ENCODE measurements around the gene NCOA5. TPM values are rescaled to one million over a fixed set of nuclear protein-coding genes. Genes with fewer than 3 reads are reported as not detected.

The NCOA5 gene
- total and polyA plus RNA-seq, 2 experiments from 2014 or later, result 8.4 to 22.8 TPM

DNA sequence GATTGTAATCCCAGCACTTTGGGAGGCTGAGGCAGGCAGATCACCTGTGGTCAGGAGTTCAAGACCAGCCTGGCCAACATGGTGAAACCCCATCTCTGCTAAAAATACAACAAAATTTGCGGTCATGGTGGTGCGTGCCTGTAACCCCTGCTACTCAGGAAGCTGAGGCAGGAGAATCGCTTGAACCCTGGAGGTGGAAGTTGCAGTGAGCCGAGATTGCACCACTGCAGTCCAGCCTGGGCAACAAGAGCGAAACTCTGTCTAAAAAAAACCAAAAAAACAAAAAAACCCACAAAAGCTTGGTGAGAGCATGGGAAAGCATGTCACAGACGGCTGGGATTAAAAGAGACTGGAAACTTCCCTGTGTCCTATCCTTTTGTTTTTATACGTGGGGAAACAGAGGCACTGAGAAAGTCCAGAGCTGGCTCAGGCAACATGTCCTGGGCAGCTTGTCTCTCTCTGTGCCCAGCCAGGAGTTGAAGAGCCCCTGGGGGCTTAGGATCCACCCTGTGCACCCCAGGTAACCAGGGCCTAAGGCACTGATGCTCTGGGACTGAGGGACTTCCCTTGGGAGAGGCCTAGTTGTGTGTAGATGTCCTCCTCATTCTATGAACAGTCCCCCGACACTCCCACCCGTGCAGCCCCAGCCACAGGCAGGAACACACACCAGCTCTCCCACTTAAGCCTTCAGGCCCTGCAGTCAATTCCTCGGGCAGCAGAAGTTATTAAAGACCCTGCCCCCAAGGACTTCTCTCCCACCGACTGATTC lies 44.3 kb upstream of the NCOA5 start:
- Histone ChIP-seq H3K4me1 (ENCODE audit: insufficient read depth) (peaks cover 4% of the 10 kb centered on the region; the same call in 1 of the 2 replicates), H3K27me3 (ENCODE audit: insufficient read depth) (peaks cover 11% of the 10 kb centered on the region; the same call in 1 of the 2 replicates), H3K36me3 (ENCODE audit: insufficient read depth) (no peaks in the 10 kb centered on the region), H3K4me2 (no peak overlapping the region), H3K9me2 (ENCODE audit: insufficient read depth) (no peaks in the 10 kb centered on the region), H3K79me2 (replicated peaks; ENCODE audit: insufficient read depth) (no peaks in the 10 kb centered on the region), H3F3A (replicated peaks; ENCODE audit: low read depth) (no peaks in the 10 kb centered on the region), H4K20me1 (replicated peaks; ENCODE audit: insufficient read depth) (no peaks in the 10 kb centered on the region; the same call in 1 of the 2 replicates), H2AFZ (no peak overlapping the region), H3K27ac (ENCODE audit: low read depth) (no peak overlapping the region), H3K4me3 (no peak overlapping the region)
- Mint-ChIP-seq H3K4me1 (peaks cover 19% of the 10 kb centered on the region), H3K4me3 (no peak overlapping the region), H3K27ac (no peak overlapping the region), H3K27me3 (ENCODE audit: insufficient read depth, low read depth, poor library complexity) (peaks cover 18% of the 10 kb centered on the region), H3K9me3 (no peaks in the 10 kb centered on the region), H3K36me3 (ENCODE audit: low read depth) (no peaks in the 10 kb centered on the region)
- no peak for TF ChIP-seq NANOG (IDR thresholded peaks at IDR 0.05; ENCODE audit: borderline replicate concordance)
- TF ChIP-seq EZH2 (IDR thresholded peaks at IDR 0.05; ENCODE audit: low read depth, unreplicated experiment), result no peak
- TF ChIP-seq, protein P1, sequence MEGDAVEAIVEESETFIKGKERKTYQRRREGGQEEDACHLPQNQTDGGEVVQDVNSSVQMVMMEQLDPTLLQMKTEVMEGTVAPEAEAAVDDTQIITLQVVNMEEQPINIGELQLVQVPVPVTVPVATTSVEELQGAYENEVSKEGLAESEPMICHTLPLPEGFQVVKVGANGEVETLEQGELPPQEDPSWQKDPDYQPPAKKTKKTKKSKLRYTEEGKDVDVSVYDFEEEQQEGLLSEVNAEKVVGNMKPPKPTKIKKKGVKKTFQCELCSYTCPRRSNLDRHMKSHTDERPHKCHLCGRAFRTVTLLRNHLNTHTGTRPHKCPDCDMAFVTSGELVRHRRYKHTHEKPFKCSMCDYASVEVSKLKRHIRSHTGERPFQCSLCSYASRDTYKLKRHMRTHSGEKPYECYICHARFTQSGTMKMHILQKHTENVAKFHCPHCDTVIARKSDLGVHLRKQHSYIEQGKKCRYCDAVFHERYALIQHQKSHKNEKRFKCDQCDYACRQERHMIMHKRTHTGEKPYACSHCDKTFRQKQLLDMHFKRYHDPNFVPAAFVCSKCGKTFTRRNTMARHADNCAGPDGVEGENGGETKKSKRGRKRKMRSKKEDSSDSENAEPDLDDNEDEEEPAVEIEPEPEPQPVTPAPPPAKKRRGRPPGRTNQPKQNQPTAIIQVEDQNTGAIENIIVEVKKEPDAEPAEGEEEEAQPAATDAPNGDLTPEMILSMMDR (conservative IDR thresholded peaks at IDR 0.05; ENCODE audit: low read depth in 2 of 2), result no peak
- no peak for TF ChIP-seq ZNF331 (CRISPR knock-in tag; IDR thresholded peaks at IDR 0.05; ENCODE audit: low read depth)
- TF ChIP-seq, protein P2, sequence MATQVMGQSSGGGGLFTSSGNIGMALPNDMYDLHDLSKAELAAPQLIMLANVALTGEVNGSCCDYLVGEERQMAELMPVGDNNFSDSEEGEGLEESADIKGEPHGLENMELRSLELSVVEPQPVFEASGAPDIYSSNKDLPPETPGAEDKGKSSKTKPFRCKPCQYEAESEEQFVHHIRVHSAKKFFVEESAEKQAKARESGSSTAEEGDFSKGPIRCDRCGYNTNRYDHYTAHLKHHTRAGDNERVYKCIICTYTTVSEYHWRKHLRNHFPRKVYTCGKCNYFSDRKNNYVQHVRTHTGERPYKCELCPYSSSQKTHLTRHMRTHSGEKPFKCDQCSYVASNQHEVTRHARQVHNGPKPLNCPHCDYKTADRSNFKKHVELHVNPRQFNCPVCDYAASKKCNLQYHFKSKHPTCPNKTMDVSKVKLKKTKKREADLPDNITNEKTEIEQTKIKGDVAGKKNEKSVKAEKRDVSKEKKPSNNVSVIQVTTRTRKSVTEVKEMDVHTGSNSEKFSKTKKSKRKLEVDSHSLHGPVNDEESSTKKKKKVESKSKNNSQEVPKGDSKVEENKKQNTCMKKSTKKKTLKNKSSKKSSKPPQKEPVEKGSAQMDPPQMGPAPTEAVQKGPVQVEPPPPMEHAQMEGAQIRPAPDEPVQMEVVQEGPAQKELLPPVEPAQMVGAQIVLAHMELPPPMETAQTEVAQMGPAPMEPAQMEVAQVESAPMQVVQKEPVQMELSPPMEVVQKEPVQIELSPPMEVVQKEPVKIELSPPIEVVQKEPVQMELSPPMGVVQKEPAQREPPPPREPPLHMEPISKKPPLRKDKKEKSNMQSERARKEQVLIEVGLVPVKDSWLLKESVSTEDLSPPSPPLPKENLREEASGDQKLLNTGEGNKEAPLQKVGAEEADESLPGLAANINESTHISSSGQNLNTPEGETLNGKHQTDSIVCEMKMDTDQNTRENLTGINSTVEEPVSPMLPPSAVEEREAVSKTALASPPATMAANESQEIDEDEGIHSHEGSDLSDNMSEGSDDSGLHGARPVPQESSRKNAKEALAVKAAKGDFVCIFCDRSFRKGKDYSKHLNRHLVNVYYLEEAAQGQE (IDR thresholded peaks at IDR 0.05; ENCODE audit: unreplicated experiment), result no peak
- TF ChIP-seq JUNB (IDR thresholded peaks at IDR 0.05; ENCODE audit: unreplicated experiment), result no peak
- TF ChIP-seq, protein P3, sequence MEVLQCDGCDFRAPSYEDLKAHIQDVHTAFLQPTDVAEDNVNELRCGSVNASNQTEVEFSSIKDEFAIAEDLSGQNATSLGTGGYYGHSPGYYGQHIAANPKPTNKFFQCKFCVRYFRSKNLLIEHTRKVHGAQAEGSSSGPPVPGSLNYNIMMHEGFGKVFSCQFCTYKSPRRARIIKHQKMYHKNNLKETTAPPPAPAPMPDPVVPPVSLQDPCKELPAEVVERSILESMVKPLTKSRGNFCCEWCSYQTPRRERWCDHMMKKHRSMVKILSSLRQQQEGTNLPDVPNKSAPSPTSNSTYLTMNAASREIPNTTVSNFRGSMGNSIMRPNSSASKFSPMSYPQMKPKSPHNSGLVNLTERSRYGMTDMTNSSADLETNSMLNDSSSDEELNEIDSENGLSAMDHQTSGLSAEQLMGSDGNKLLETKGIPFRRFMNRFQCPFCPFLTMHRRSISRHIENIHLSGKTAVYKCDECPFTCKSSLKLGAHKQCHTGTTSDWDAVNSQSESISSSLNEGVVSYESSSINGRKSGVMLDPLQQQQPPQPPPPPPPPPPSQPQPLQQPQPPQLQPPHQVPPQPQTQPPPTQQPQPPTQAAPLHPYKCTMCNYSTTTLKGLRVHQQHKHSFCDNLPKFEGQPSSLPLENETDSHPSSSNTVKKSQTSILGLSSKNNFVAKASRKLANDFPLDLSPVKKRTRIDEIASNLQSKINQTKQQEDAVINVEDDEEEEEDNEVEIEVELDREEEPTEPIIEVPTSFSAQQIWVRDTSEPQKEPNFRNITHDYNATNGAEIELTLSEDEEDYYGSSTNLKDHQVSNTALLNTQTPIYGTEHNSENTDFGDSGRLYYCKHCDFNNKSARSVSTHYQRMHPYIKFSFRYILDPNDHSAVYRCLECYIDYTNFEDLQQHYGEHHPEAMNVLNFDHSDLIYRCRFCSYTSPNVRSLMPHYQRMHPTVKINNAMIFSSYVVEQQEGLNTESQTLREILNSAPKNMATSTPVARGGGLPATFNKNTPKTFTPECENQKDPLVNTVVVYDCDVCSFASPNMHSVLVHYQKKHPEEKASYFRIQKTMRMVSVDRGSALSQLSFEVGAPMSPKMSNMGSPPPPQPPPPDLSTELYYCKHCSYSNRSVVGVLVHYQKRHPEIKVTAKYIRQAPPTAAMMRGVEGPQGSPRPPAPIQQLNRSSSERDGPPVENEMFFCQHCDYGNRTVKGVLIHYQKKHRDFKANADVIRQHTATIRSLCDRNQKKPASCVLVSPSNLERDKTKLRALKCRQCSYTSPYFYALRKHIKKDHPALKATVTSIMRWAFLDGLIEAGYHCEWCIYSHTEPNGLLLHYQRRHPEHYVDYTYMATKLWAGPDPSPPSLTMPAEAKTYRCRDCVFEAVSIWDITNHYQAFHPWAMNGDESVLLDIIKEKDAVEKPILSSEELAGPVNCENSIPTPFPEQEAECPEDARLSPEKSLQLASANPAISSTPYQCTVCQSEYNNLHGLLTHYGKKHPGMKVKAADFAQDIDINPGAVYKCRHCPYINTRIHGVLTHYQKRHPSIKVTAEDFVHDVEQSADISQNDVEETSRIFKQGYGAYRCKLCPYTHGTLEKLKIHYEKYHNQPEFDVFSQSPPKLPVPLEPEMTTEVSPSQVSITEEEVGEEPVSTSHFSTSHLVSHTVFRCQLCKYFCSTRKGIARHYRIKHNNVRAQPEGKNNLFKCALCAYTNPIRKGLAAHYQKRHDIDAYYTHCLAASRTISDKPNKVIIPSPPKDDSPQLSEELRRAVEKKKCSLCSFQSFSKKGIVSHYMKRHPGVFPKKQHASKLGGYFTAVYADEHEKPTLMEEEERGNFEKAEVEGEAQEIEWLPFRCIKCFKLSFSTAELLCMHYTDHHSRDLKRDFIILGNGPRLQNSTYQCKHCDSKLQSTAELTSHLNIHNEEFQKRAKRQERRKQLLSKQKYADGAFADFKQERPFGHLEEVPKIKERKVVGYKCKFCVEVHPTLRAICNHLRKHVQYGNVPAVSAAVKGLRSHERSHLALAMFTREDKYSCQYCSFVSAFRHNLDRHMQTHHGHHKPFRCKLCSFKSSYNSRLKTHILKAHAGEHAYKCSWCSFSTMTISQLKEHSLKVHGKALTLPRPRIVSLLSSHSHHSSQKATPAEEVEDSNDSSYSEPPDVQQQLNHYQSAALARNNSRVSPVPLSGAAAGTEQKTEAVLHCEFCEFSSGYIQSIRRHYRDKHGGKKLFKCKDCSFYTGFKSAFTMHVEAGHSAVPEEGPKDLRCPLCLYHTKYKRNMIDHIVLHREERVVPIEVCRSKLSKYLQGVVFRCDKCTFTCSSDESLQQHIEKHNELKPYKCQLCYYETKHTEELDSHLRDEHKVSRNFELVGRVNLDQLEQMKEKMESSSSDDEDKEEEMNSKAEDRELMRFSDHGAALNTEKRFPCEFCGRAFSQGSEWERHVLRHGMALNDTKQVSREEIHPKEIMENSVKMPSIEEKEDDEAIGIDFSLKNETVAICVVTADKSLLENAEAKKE (CRISPR knock-in tag; IDR thresholded peaks at IDR 0.05), result no peak
- TF ChIP-seq CREB1 (CRISPR knock-in tag; IDR thresholded peaks at IDR 0.05; ENCODE audit: low read depth), result no peak
- TF ChIP-seq ZNF114 (CRISPR knock-in tag; IDR thresholded peaks at IDR 0.05), result no peak
- TF ChIP-seq POLR2AphosphoS5 (IDR thresholded peaks at IDR 0.05; ENCODE audit: low read depth), result no peak
- TF ChIP-seq, protein P4, sequence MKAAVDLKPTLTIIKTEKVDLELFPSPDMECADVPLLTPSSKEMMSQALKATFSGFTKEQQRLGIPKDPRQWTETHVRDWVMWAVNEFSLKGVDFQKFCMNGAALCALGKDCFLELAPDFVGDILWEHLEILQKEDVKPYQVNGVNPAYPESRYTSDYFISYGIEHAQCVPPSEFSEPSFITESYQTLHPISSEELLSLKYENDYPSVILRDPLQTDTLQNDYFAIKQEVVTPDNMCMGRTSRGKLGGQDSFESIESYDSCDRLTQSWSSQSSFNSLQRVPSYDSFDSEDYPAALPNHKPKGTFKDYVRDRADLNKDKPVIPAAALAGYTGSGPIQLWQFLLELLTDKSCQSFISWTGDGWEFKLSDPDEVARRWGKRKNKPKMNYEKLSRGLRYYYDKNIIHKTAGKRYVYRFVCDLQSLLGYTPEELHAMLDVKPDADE (IDR thresholded peaks at IDR 0.05), result no peak
- no peak for TF ChIP-seq STAT1 (IDR thresholded peaks at IDR 0.05; ENCODE audit: unreplicated experiment)
- no peak for TF ChIP-seq EZH2phosphoT487 (IDR thresholded peaks at IDR 0.05; ENCODE audit: unreplicated experiment)
- no peak for DNase-seq (ENCODE audit: low spot score)
- ATAC-seq, result no peak
